ENCODE data around the gene ABHD5.

DNA sequence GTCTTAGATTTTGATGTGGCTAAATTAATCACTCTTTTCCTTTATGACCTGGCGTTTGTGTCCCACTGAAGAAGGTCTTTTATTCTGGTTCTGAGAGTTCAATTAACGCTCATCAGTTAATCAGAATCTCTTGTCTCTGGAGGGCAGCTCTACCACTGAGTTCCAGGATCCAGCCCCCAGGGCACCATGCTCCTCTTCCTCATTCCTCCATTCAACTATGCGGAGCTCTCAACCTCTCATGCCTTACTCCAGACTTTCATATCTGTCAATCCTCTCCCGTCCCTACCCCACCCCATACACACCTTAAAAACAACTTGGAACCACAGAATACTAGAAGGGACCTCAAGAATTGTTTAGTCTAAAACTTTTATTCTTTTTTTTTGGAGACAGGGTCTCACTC is 4.8 kb upstream of the ABHD5 start:
- no peak for TF ChIP-seq EZH2 (IDR thresholded peaks at IDR 0.05)
- TF ChIP-seq POLR2AphosphoS5 (IDR thresholded peaks at IDR 0.05; ENCODE audit: borderline replicate concordance, low read depth, low read length) = no peak
- no peak for TF ChIP-seq FOXP2 (optimal IDR thresholded peaks at IDR 0.05; ENCODE audit: control extremely low read depth, extremely low read length, insufficient read depth)

Measured in SK-N-MC (cell line).